GM19397 (cell line): ENCODE results near the gene DAG1.
"Not testable (repeated sequence)": the region's sequence is repeated elsewhere in the genome, so short reads cannot be mapped to it uniquely, and the experiment has no call there.

Source experiments
- ATAC-seq: cut with Tn5 transposase; IDR thresholded peaks from one replicate; pipeline ENCODE4 v1.9.1; 2021; ENCODE audit warnings: mild to moderate bottlenecking, moderate library complexity; ENCODE audit not compliant: unreplicated experiment

The DAG1 gene

DNA sequence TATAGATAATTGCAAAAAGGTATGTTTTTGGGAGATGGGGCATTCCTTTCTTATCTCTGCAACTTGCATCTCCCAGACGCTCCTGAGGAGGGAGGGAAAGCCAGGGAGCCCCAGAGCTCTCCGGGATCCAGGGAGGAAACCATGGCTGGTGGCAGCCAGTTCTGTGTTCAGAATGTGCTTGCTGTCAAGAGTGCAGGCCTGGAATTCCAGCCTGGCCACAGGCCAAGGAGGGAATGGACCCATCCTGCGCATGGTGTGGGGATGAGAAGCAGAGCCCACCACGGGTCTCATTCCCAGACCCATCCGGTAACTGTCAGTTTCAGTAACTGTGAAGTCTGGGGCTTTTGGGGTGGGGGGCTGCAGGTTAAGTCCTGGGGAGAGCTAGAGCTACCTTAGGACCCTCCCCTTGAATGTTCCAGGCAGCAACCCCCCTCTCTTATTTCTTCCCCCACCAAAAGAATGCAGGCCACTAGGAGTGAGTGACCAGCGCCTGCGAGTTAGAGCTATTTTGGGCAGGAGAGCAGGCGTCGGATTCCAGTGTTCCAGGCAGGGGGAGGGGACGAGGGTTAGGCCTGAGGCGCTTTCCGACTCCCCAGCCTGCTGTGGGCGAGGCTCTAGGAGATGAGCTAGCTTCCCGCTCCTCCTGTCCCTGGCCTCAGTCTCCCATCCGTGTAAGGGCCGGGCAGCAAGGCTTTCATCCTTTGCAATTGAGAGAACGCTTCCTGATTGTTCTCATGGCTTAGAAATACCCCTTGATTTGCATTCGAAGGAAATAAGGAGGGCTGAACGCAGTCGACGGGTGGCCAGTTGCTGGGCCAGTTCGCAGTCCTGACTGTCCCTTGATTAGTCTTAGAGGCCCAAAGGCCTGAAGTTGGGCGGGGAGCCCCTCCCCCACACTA lies 781 bp upstream of the DAG1 start:
- ATAC-seq: no peak

DNA sequence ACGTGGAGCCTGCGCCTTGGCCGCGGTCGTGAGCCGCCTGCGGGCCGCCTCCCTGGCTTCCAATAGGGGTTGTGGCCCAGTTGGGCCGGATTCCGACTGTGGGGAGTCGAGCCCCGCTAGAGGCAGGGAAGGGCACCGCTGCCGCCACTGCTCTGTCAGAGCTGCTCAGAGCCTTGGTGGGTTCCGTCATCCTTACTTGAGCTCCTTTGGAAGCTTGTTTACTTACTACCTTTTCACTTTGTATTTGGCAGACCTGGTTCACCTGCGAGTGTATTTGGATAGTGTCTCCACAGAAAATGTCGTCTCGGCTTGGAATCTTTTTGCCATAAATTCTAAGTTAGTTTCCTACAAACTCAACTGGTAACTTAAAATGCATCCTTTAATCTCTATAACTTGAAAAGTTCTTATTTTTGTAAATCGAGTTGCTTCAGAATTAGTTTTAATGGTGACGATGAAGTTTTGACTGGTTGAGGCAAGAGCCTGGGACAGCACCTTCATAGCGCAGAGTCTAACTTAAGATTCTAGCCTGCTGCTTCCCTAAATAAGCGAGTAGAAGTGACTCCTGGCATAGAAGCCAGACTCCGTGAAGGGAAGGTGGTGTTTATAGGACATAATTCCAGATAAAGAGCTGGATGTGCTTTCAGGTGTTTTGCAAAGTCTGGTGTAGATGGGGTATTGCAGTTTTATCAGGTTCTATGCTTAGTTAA lies 800 bp downstream of the DAG1 start:
- ATAC-seq: peak; percentile 24

DNA sequence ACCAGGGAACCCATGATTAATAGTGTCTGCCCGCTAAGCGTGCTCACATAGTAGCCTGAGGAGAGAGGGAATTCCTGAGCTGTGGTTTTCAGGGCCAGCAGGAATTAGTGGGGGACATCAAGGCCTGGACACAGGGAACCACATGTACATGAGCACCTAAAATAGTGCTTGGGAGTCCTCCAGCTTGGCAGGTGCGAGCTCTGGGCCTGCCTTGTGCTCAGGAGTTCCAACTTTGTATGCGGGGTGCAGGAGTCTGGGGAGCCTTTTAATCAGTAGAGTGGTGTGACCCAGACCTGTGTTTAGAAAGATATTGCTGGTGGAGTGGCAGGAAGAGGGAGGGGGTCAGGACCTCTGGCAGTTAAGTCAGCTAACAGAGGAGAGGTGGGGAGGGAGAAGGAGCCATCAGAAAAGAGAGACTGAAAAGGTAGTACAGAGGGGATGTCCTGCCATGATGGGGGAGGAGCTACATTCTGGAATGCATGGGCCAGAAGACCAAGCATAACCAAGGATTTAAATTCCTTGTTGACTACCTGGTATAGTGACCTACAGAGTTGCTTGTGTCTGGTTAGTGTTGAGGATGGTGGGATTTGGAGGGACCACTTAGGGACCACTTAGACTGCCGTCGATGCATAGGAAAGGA lies 1.9 kb downstream of the DAG1 start:
- no peak for ATAC-seq

DNA sequence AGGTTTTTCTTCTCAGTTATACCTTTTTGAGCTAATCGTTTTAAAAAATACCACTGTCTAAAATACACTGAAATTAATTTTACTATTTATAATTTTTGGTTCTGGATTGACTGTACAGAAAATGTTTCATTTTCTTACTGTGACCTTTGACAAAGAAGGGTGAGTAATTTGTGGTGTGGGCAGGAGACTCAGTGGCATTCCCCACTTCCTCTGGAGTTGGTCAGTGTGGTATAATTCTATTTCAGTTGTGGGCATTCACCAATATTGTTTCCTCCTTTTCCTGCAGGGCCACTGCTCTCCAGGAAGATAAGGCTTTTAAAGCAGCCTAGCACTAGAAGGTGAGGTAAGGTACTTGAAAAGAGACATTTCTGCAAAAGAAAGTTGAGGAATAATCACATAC lies 6.5 kb downstream of the DAG1 start:
- ATAC-seq: no peak

DNA sequence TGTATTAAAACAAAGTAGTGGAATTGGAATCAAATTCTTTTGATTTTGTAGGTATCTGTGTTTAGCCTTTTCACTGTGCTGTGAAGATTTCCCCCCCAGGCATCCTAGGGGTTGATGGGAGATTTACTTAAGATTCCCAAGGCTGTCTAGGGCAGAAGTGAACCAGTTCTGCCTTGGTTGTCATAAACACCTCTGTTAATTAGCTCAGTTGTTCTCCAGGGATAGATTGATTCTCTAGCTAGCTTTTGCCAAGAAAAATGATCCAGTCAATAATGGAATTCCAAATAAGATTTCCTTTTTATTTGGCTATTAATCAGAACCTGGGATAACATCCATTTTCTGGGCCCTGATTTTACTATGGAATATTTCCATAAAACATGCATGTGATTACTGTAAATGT lies 12.7 kb downstream of the DAG1 start:
- ATAC-seq: no peak

DNA sequence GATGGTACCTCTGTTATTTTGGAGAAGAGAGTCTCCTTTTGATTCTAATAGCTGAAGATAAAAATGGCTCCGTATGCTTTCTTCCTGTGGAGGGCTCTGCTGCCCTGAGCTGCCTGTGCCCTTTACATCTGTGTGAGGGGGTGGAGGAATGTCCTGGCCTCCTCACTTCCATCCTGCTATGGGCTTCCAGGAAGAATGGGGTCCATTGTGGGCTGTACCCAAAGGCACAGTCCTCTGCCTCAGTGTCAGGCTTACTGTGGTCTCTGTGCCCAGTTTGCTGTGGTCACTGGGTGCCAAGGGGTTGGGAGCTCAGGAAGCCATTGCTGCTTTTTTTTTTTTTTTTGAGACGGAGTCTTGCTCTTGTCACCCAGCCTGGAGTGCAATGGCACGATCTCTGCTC lies 14.4 kb downstream of the DAG1 start:
- ATAC-seq: no peak

DNA sequence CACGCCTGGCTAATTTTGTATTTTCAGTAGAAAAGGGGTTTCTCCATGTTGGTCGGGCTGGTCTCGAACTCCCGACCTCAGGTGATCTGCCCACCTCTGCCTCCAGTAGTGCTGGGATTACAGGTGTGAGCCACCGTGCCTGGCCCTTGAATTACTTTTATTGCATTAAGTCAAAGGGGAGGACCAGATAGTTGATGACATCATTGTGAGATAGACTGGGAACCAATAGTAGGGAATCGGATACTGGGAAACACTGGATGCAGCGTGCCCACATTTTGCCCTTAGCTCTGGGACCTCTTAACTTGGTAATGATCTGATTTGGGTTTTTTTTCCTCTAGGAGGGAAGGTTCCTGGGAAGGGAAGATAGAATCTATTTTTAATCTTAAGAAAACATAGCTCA lies 19.2 kb downstream of the DAG1 start:
- no peak for ATAC-seq

DNA sequence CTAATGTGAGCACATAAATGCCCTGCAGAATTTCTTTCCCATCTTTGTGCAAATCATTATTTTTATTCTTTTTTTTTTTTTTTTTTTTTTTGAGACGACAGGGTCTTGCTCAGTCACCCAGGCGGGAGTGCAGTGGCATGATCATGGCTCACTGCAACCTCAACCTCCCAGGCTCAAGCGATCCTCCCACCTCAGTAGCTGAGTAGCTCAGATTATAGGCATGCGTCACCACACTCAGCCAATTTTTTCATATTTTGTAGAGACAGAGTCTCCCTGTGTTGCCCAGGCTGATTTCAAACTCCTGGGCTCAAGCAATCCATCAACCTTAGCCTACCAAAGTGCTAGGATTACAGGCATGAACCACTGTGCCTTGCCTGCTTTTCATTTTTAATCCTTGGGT lies 22.9 kb downstream of the DAG1 start:
- no peak for ATAC-seq

DNA sequence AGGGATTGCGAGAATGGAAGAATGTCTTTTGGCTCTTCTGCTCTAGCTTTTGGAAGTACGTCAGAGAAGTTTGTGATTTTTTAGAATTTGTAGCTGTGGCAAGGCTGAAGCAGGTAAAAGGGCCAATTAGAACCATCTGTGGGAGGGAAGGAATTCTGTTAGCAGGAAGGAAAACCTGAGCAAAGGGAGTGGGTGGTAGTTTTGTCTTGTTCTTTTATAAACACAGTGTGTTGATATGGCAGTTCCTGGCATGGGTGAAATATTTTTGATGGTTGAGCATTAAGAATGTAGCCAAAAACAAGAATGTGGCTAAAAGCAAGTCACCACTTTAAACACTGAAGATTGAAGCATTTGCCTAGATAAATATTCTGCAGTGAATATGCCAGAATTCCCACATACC lies 23.8 kb downstream of the DAG1 start:
- no peak for ATAC-seq

DNA sequence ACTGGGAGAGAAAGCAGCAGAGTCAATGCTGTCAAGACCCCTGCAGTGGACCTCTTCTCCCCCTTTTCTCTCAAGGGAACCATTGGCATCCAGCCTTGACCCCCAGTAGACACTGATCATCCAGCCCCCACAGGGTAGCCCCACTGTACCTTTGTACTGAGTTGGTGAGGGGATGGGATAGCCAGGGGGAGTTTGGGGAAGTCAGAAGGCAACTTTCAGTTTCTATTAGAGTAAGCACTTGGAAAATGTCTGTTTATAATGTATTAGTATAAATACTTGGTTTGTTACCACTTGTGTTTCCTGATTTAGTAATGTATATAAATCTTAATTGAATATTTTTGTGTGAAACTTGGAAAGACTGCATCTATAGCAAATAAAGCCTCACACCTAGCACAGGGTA lies 25.0 kb downstream of the DAG1 start:
- no peak for ATAC-seq

DNA sequence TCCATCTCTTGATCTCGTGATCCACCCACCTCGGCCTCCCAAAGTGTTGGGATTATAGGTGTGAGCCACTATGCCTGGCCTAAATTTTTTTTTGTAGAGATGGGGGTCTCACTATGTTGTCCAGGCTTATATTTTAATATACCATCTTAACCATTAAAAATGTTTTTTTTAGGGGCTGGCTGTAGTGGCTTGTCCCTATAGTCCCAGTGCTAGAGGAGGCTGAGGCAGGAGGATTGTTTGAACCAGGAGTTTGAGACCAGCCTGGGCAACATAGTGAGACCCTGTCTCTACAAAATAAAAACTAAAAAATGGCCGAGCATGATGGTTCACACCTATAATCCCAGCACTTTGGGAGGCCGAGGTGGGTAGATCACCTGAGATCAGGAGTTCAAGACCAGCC lies 26.8 kb downstream of the DAG1 start:
- ATAC-seq: not testable (repeated sequence)

DNA sequence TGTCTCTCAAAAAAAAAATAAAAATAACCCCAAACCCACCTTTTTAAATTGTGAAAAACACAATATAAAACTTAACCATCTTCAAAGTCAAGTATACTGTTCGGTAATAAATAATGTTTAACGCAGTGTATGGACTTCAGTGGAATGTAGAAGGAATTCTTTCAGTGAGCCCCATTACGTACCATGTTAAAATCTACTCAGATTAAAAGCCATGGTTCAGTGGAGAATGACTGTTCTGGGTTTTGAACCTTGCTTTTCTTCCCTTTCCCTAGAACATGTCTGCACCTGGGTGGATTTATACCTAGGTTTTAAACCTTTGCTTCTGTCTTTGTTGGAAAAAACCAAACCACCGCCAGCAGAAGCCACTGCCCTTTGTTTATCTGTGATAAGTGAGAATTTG lies 27.5 kb downstream of the DAG1 start:
- no peak for ATAC-seq

DNA sequence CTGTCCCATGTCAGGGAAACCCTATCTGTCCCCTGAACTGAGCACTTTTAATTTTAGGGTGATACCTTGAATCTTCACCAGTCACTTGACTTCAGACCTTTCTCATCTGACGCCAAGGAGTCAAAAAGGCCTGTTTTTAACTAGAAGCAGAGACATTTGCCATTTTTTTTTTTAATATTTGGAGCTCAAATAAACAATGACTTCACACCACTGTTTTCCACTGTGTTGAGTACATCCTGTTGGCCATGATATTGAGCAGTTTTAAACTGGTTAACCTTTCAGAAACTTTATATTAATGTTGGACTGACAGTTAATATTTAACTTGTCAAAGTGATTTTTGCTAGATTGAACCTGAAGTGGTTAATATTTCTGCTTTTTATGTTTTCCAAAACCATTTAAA lies 28.2 kb downstream of the DAG1 start:
- no peak for ATAC-seq

DNA sequence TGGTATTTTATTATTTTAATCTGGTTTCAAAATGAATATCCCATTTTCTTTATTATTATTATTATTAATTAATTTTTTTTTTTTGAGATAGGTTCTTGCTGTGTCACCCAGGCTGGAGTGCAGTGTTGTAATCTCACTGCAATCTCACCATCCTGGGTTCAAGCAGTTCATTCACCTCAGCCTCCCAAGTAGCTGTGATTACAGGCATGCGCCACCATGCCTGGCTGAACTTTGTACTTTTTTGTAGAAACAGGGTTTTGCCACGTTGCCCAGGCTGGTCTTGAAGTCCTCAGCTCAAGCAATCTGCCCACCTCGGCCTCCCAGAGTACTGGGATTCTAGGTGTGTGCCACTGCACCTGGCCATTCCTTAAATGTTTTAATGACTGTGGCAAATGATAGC lies 28.6 kb downstream of the DAG1 start:
- ATAC-seq: no peak

DNA sequence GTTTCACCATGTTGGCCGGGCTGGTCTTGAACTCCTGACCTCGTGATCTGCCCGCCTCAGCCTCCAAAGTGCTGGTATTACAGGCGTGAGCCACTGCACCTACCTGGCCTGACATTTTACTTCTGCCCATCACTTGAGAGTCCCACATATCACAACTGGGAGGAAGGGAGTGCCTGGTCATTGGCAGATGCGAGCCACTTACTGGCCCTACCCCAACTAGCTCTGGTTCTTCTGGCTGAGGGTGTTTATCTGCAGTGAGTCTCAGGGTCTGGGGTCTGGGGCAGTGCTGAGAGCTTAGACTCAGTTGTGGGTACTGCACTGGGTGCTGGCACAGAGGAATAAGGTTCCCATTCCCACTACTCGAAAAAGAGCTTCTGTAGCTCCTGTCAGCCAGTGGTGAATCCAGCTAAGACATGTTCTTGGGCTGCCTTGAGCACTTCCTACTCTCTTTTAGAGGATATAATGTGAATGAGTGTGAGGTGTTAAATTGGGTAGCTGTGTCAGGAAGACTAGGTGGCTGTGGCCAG lies 30.2 kb downstream of the DAG1 start:
- no peak for ATAC-seq

DNA sequence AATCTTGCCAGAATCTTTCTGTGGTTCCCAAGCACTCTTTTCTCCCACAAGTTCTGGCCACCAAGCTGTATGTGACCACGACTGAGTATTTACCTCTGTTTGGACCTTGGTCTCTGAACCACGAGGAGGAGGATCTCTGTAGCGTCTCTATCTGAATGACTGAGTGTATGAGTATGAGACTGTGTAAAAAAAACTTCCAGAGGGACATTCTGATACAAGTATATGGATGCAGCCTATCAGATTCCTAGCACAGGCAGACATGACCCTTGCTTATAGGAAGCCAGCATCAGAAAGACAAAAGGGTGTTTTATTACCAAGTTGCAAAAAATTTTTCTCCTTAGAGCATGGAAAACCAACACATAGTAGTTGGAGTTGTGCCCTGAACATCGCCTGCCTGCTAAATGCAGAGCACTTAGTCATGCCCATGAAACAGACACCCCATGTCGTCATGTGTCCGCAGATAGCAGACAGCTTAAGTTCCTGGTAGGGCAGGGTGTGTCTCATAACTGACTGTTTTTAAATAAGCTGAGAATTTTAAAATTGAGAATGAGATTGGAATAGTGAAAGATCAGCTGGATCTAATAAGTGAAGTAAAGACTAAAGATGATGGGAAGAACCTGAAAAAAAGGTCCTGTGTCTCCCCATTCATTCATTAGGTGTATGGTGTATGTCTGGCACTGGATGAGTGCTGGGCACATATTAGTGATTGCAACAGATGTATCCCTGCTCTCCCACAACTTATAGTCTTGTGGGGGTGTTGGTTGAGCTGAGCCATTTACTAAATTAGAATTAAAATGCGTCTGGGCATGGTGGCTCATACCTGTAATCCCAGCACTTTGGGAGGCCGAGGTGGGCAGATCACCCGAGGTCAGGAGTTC lies 30.9 kb downstream of the DAG1 start:
- ATAC-seq: no peak

DNA sequence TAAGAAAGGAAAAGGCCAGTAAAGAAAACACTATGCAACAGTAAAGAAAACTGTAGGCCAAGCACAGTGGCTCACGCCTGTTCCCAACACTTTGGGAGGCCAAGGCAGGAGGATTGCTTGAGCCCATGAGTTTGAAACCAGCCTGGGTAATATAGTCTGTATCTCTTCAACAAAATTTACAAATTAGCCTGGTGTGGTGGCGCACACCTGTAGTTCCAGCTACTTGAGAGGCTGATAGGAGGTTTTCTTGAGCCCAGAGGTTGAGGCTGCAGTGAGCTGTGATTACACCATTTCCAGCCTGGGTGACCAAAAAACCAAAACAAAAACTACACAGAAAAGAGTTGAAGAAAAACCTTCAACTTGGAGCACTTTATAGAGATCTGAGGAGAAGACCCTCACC lies 31.8 kb downstream of the DAG1 start:
- ATAC-seq: no peak

DNA sequence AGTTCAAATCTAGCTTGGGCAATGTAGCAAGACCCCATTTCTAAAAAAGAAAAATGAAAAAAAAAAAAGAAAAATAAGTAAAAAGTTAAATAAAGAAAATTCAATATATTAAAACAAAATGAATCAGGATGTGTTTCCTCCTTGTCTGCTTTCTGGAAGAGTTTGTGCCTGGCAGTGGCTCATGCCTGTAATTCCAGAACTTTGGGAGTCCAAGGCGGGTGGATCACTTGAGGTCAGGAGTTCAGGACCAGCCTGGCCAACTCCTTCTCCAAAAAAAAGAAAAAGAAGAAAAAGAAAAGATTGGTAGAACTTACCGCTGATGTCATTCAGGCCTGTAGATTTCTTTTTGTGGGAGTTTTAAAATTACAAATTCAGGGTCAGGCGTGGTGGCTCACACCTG lies 36.8 kb downstream of the DAG1 start:
- no peak for ATAC-seq

DNA sequence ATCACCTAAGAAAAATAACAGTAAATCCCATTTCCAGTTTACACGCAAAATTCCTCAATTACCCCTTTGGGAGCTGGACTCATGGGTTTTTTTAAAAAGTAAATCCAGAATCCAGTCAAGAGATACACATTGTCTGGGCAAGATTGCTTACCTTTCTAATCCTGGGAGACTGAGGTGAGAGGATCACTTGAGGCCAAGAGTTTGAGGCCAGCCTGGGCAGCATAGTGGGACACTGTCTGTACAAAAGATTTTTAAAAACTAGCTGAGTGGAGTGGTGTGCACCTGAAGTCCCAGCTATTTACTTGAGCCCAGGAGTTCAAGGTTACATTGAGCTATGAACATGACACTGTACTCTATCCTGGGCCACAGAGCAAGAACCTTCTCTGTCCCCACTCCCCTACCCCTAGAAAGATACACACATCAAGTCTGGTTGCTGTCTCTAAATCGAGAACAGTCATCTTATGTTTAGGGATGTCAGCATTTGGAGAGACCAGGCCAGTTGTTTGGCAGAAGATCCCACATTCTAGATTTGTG lies 39.0 kb downstream of the DAG1 start:
- no peak for ATAC-seq

DNA sequence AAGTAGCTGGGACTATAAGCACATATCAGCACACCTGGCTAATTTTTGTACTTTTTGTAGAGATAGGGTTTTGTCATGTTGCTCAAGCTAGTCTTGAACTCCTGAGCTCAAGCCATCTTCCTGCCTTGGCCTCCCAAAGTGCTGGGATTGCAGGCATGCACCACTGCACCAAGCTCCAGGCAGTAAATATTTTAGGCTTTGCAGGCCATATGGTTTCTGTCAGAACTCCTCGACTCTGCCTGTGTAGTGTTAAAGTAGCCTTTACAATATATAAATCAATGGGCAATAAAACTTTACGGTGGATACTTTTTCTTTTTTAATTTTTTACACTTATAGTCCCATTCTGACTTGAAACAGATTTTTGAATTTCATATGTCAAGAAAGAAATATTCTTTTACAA lies 41.6 kb downstream of the DAG1 start:
- no peak for ATAC-seq
